ENCODE data around the gene NLN.

- TF ChIP-seq POLR2A (IDR thresholded peaks at IDR 0.05) = no peak
- no peak for TF ChIP-seq CTCF (IDR thresholded peaks at IDR 0.05)
- TF ChIP-seq EP300 (IDR thresholded peaks at IDR 0.05) = no peak
Measured at GRCh38 chr5:65809817-65810531, 88.0 kb downstream of the NLN start.
